Mesothelial cell of epicardium (in vitro differentiated cells): ENCODE results near the gene RASSF4. TPM values are rescaled to one million over a fixed set of nuclear protein-coding genes. Genes with fewer than 3 reads are reported as not detected.

ENCODE experiments used
- DNase-seq, 2 experiments: peaks; one replicate each; pipeline ENCODE4 v3.0.0; 2021; ENCODE audit warnings: low spot score in 2 of 2; ENCODE audit not compliant: unreplicated experiment in 2 of 2
- H3K27ac Mint-ChIP-seq: 2 replicates; pipeline ENCODE4 v1.8.0; 2021; ENCODE audit warnings: mixed read lengths
- H3K27me3 Mint-ChIP-seq: 2 replicates; pipeline ENCODE4 v1.8.0; 2021; ENCODE audit warnings: low read depth, mixed read lengths
- H3K36me3 Mint-ChIP-seq: 2 replicates; pipeline ENCODE4 v1.8.0; 2021; ENCODE audit warnings: mixed read lengths
- H3K4me1 Mint-ChIP-seq: 2 replicates; pipeline ENCODE4 v1.8.0; 2021; ENCODE audit warnings: mixed read lengths
- H3K4me3 Mint-ChIP-seq: 2 replicates; pipeline ENCODE4 v1.8.0; 2021; ENCODE audit warnings: mild to moderate bottlenecking, moderate library complexity, mixed read lengths
- H3K9me3 Mint-ChIP-seq: 2 replicates; pipeline ENCODE4 v1.8.0; 2021; ENCODE audit warnings: mixed read lengths
- total RNA-seq: library from RNA; stranded (reverse); gene quantifications from 3 replicates; pipeline ENCODE4 v1.2.1, GENCODE V29; 2021
- TF ChIP-seq, protein P1 (sequence below): fragments of 200-600 bp; sonication (generic); IDR thresholded peaks from one replicate; pipeline ENCODE4 v1.5.0; 2021; ENCODE audit warnings: antibody characterized with exemption; ENCODE audit not compliant: unreplicated experiment

Gene RASSF4
- total RNA-seq, 1 donor from 2014 or later = 16.3 TPM

DNA sequence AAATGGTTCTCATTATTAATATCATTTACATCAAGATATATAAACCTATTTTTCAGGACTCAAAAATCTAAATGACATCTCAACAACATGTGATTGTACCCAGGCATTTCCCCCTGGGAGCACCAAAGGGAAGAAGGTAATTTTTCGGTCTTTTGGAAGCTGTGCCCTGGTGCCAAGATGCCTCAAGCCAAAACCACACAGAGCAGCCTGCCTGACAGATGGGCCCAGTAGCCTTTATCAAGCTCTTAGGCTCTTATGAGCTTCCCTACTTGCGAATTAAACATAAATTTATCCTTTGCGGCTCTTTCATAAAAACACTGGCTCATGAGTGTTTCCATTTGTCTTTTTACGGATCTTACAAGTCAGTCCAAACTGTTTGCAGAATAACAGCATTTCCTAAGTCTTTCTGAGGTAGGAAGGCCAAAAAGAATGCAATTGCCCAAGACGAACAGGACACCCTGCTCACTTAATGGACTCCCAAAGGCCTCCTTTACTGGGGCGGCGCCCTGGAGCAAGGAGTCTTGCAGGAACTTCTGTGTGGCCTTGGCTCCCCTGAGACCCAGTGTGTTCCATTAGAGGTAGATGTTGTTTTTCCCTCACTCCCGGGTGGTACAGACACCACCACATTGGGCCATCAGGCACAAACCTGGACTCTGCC is 4.1 kb upstream of the RASSF4 start:
- no peaks in the 10 kb centered on the region for H3K27me3 Mint-ChIP-seq
- TF ChIP-seq, protein P1, sequence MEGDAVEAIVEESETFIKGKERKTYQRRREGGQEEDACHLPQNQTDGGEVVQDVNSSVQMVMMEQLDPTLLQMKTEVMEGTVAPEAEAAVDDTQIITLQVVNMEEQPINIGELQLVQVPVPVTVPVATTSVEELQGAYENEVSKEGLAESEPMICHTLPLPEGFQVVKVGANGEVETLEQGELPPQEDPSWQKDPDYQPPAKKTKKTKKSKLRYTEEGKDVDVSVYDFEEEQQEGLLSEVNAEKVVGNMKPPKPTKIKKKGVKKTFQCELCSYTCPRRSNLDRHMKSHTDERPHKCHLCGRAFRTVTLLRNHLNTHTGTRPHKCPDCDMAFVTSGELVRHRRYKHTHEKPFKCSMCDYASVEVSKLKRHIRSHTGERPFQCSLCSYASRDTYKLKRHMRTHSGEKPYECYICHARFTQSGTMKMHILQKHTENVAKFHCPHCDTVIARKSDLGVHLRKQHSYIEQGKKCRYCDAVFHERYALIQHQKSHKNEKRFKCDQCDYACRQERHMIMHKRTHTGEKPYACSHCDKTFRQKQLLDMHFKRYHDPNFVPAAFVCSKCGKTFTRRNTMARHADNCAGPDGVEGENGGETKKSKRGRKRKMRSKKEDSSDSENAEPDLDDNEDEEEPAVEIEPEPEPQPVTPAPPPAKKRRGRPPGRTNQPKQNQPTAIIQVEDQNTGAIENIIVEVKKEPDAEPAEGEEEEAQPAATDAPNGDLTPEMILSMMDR = no peak
- peaks cover 46% of the 10 kb centered on the region for H3K4me1 Mint-ChIP-seq
- H3K4me3 Mint-ChIP-seq = no peak overlapping the region
- H3K9me3 Mint-ChIP-seq = no peaks in the 10 kb centered on the region
- peaks cover 16% of the 10 kb centered on the region for H3K36me3 Mint-ChIP-seq
- no peak for DNase-seq
- no peak overlapping the region for H3K27ac Mint-ChIP-seq

DNA sequence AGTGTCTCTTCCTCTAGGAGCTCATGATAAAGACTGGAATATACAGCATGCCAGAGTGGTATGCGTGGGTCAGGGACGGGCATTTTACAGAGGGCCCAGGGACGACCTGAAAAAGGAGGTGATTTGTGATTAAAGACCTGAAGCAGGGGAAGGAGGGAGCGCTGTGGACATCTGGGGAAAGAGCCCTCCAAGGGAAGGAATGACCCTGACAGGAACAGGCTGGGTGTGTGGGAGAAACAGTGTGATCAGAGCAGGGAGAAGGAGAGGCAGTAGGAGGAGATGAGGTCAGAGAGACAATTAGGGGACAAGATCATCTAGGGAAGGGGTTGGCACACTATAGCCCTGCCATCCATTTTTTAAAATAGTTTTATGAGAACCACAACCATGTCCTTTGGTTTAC is 3.4 kb upstream of the RASSF4 start:
- TF ChIP-seq, protein P1 = no peak
- peaks cover 15% of the 10 kb centered on the region for H3K36me3 Mint-ChIP-seq
- no peaks in the 10 kb centered on the region for H3K9me3 Mint-ChIP-seq
- no peak for DNase-seq
- H3K27ac Mint-ChIP-seq = no peak overlapping the region
- no peaks in the 10 kb centered on the region for H3K27me3 Mint-ChIP-seq
- H3K4me1 Mint-ChIP-seq = peaks cover 53% of the 10 kb centered on the region
- H3K4me3 Mint-ChIP-seq = no peak overlapping the region

DNA sequence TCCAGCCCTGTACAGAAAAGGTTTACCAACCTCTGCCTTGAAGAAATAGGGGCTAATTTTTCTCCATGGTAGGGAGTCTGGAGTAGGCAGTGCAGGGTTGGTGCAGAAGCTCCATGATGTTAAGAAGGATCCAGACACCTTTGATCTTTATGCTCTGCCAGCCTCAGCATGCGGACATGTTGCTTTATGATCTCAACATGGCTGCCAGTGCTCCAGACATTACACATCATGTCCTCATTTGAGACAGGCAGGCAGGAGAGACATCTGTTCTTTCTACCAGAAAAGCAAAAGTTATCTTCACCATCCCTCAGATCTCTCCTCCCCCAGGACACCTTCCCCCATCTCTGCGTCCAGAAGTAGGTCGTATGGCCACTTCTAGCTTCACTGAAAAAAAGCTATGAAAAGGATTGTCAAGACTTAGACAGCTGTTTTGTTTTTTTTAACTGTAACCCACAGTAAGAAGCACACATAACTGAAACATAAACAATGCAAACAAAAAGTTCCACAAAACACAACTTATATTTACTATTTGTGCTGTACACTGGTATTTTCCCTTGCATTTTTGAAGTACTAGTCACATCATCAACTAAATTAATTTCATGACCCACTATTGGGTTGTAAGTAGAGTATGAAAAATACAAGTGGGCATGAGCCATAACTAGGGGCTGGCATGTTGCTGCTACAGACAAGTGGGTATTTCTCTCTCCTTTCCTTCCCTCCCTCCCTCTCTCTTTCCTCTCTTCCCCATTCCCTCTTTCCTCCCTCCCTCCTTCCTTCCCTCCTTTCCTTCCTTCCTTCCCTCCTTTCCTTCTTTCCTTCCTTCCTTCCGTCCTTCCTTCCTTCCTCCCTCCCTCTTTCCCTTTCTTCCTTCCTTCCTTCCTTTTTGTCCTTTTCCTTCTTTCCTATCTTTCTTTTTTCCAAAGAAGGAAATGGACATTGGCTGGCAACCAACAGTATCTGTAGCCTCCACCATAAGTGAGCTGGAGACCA is 2.6 kb upstream of the RASSF4 start:
- no peak overlapping the region for H3K4me3 Mint-ChIP-seq
- no peaks in the 10 kb centered on the region for H3K27me3 Mint-ChIP-seq
- TF ChIP-seq, protein P1 = no peak
- H3K27ac Mint-ChIP-seq = no peak overlapping the region
- H3K9me3 Mint-ChIP-seq = no peaks in the 10 kb centered on the region
- peaks cover 14% of the 10 kb centered on the region for H3K36me3 Mint-ChIP-seq
- H3K4me1 Mint-ChIP-seq = peaks cover 49% of the 10 kb centered on the region
- no peak for DNase-seq

DNA sequence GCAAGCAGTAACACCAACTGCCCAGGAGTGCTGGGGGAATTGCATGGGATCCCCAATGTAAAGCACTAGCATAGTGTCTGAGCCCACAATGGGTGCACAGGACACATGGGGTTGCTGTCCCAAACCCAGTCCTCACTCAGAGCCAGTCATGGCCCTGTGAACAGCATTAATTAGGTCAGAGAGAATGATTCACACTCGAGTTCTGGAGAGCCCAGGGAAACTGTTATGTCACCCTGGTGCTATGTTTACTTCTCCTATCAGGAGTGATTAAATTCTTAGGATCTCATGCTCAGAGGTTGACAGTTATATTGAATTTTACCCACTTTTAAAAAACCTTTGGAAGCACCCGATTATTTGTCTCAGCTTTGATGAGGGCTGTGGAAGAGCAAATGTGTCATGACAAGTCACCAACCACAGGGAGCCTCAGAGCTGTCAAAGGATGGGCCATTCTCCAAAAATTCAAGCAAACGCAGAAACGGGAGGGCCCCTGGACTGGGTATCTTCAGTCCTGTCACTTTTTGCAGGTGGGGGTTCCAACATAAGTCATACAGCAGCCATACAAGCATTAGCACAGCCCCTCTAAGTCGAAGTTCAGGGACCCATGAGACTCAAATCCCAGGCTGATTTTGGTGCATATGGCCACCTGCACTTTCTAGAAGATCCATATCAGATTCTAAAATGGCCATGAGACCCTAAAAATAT is 1.3 kb upstream of the RASSF4 start:
- no peaks in the 10 kb centered on the region for H3K27me3 Mint-ChIP-seq
- TF ChIP-seq, protein P1 = no peak
- H3K36me3 Mint-ChIP-seq = peaks cover 14% of the 10 kb centered on the region
- peak overlapping the region; percentile 82 for H3K4me3 Mint-ChIP-seq
- peak overlapping the region; percentile 71 for H3K27ac Mint-ChIP-seq
- H3K4me1 Mint-ChIP-seq = peaks cover 37% of the 10 kb centered on the region
- no peak for DNase-seq
- no peaks in the 10 kb centered on the region for H3K9me3 Mint-ChIP-seq

DNA sequence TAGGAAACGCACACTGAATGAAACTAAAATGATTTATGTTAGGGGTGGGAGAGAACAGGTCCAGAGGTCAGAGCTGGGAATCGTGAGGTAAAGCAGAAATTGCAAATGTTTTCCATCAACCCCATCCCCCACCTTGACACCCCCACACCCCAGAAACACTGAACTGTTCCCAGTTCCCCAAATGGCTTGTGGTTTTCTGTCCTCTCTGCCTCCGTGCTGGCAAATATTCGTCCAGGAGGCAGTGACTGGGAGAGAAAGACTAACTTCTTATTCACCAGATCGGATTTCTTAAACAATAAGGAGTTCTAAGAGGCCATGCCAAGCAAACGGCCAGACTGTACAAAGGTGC is 730 bp upstream of the RASSF4 start:
- no peak for DNase-seq
- H3K27me3 Mint-ChIP-seq = no peaks in the 10 kb centered on the region
- peaks cover 38% of the 10 kb centered on the region for H3K4me1 Mint-ChIP-seq
- H3K36me3 Mint-ChIP-seq = peaks cover 14% of the 10 kb centered on the region
- TF ChIP-seq, protein P1 = no peak
- H3K9me3 Mint-ChIP-seq = no peaks in the 10 kb centered on the region
- peak overlapping the region; percentile 82 for H3K4me3 Mint-ChIP-seq
- peak overlapping the region; percentile 62 for H3K27ac Mint-ChIP-seq
